SK-N-SH treated with all-trans-retinoic acid at 6 μM for 48 hours (cell line): ENCODE data around the gene PVRIG.

Source experiments
- ARNTL ChIP-seq: fragments of 450-650 bp; formaldehyde crosslinking; IDR thresholded peaks from 2 replicates; pipeline ENCODE4 v1.5.0; 2020; ENCODE audit warnings: low read depth, mild to moderate bottlenecking, moderate library complexity, borderline replicate concordance
- PPARA ChIP-seq: fragments of 250-450 bp; sonication (Bioruptor Pico); IDR thresholded peaks from 2 replicates; pipeline ENCODE4 v1.5.0; 2020; ENCODE audit warnings: mild to moderate bottlenecking, borderline replicate concordance
- ZFP3 ChIP-seq: fragments of 250-450 bp; sonication (Bioruptor Pico); IDR thresholded peaks from 2 replicates; pipeline ENCODE4 v1.5.0; 2020; ENCODE audit warnings: mild to moderate bottlenecking, moderate library complexity
- TF ChIP-seq, protein P1 (sequence below): fragments of 250-450 bp; sonication (Bioruptor Pico); IDR thresholded peaks from 2 replicates; pipeline ENCODE4 v1.5.1; 2021; ENCODE audit warnings: mild to moderate bottlenecking, moderate library complexity
- TF ChIP-seq, protein P2 (sequence below): fragments of 250-450 bp; sonication (Bioruptor Pico); IDR thresholded peaks from 2 replicates; pipeline ENCODE4 v1.5.1; 2020; ENCODE audit warnings: low read depth, mild to moderate bottlenecking, moderate library complexity

DNA sequence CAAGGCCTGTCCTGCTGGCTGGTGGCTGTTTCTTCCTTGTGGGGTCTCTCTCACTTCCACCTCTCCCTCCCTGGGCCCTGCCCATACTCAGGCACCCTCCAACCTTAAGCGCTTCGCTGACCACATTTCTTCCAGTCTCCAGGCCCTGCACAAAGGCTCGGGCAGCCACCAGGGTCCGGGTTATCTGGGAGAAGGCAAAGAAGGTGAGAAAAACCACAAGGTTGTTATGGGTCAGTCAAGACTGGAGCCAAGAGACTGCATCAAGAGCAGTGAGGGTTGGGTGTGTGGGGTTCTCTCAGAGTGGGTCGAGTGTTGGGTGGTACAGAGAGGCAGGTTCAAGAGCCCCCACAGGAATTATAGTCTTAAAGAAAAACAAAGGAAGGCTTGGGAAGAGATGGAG, 45.2 kb upstream of the PVRIG start:
- TF ChIP-seq, protein P1, sequence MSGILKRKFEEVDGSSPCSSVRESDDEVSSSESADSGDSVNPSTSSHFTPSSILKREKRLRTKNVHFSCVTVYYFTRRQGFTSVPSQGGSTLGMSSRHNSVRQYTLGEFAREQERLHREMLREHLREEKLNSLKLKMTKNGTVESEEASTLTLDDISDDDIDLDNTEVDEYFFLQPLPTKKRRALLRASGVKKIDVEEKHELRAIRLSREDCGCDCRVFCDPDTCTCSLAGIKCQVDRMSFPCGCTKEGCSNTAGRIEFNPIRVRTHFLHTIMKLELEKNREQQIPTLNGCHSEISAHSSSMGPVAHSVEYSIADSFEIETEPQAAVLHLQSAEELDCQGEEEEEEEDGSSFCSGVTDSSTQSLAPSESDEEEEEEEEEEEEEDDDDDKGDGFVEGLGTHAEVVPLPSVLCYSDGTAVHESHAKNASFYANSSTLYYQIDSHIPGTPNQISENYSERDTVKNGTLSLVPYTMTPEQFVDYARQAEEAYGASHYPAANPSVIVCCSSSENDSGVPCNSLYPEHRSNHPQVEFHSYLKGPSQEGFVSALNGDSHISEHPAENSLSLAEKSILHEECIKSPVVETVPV, result no peak
- TF ChIP-seq PPARA (CRISPR knock-in tag) (no peak), ZFP3 (CRISPR knock-in tag) (no peak), ARNTL (CRISPR knock-in tag) (no peak)
- TF ChIP-seq, protein P2, sequence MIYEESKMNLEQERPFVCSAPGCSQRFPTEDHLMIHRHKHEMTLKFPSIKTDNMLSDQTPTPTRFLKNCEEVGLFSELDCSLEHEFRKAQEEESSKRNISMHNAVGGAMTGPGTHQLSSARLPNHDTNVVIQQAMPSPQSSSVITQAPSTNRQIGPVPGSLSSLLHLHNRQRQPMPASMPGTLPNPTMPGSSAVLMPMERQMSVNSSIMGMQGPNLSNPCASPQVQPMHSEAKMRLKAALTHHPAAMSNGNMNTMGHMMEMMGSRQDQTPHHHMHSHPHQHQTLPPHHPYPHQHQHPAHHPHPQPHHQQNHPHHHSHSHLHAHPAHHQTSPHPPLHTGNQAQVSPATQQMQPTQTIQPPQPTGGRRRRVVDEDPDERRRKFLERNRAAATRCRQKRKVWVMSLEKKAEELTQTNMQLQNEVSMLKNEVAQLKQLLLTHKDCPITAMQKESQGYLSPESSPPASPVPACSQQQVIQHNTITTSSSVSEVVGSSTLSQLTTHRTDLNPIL (CRISPR knock-in tag), result no peak
